Right lobe of liver (tissue), 4 donors: ENCODE measurements around the gene CTNND1.

Experiments
- POLR2A ChIP-seq: fragments of 450-650 bp; IDR thresholded peaks from one replicate; pipeline ENCODE4 v1.6.1; 2017; ENCODE audit warnings: antibody characterized with exemption, mild to moderate bottlenecking
- TF ChIP-seq, protein P1 (sequence below), 4 donors: fragments of 200-600 bp in 3 of 4; fragments of 450-650 bp in 1 of 4; IDR thresholded peaks; one replicate each; pipeline versions ENCODE4 v1.5.1 to v1.8.0; 2016 to 2022; ENCODE audit warnings: antibody characterized with exemption in 4 of 4, mild to moderate bottlenecking in 2 of 4
- donor health status: DM: no; HTN: no; CAD: no.
- donor health status: DM: no; HTN: no; CAD: no.
- donor health status: DM: no; HTN: yes; CAD: no.

DNA sequence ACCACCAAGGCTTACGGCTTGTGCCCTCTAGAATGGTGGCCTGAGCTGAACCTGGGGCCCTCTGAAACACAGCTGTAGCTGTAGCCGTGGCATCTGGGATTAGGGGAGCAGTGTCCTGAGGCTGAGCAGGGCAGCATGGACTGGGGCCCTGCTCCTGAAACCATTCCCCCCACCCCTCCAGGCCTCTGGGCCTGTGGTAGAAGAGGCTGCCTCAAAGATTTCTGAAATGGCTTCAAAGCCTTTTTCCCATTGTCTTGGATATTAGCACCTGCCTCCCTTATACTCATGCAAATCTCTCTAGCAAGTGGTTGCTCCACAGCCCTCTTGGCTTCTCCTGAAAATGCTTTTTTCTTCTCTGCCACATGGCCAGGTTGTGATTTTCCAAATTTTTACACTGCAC is 106.9 kb downstream of the CTNND1 start:
- TF ChIP-seq, protein P1, sequence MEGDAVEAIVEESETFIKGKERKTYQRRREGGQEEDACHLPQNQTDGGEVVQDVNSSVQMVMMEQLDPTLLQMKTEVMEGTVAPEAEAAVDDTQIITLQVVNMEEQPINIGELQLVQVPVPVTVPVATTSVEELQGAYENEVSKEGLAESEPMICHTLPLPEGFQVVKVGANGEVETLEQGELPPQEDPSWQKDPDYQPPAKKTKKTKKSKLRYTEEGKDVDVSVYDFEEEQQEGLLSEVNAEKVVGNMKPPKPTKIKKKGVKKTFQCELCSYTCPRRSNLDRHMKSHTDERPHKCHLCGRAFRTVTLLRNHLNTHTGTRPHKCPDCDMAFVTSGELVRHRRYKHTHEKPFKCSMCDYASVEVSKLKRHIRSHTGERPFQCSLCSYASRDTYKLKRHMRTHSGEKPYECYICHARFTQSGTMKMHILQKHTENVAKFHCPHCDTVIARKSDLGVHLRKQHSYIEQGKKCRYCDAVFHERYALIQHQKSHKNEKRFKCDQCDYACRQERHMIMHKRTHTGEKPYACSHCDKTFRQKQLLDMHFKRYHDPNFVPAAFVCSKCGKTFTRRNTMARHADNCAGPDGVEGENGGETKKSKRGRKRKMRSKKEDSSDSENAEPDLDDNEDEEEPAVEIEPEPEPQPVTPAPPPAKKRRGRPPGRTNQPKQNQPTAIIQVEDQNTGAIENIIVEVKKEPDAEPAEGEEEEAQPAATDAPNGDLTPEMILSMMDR (IDR thresholded peaks at IDR 0.05) = no peak
- no peak for TF ChIP-seq POLR2A
